ENCODE results near the gene CD207.
"Not testable (repeated sequence)": the region's sequence is repeated elsewhere in the genome, so short reads cannot be mapped to it uniquely, and the experiment has no call there.

Gene CD207

GRCh38 chr2:70835643-70836042 is at the start of gene CD207:
TSS of gene CD207 (minus strand) at chr2:70835816. CDS start at chr2:70835776, 40 bp downstream.
- intact Hi-C loops (cut with DNase I), result no loop called here
- DNase-seq, result peak in 1 of 42 donors; percentile 9

- intact Hi-C loops (cut with DNase I), result loop anchor here (10.0 kb wide), 1 partner anchor 84 kb away; the partner anchor contains the start of gene FIGLA
Observed at GRCh38 chr2:70878543-70878942, 42.9 kb upstream of the CD207 start.

GRCh38 chr2:70876138-70876537 is 40.5 kb upstream of the CD207 start:
- not testable (repeated sequence) for DNase-seq
- intact Hi-C loops (cut with DNase I), result loop anchor here (10.0 kb wide), 1 partner anchor 81 kb away; the partner anchor contains the start of gene FIGLA

More at GRCh38 chr2:70878543-70878942, 42.9 kb upstream of the CD207 start:
- not testable (repeated sequence) for DNase-seq

GRCh38 chr2:70873541-70873940 is 37.9 kb upstream of the CD207 start:
- intact Hi-C loops (cut with DNase I), result loop anchor here (5.0 to 10.0 kb wide), 3 partner anchors 49 to 79 kb away; partner anchors contain the start of gene FIGLA

GRCh38 chr2:70871398-70872211 is 36.0 kb upstream of the CD207 start:
- intact Hi-C loops (cut with DNase I), result loop anchor here (5.0 to 10.0 kb wide), 3 partner anchors 51 to 77 kb away; partner anchors contain the start of gene FIGLA
- DNase-seq, result peak; percentile 53 to 93 (median 83)

More at GRCh38 chr2:70873541-70873940, 37.9 kb upstream of the CD207 start:
- DNase-seq, result peak in 1 of 42 donors; percentile 22

- intact Hi-C loops (cut with DNase I), result loop anchor here (5.0 to 10.0 kb wide), 3 partner anchors 52 to 77 kb away; partner anchors contain the start of gene FIGLA
- no peak for DNase-seq
Observed at GRCh38 chr2:70870790-70871189, 35.2 kb upstream of the CD207 start.

GRCh38 chr2:70868970-70869369 is 33.4 kb upstream of the CD207 start:
- intact Hi-C loops (cut with DNase I), result no loop called here

GRCh38 chr2:70861777-70862625 is 26.4 kb upstream of the CD207 start:
- peak; percentile 59 to 95 (median 86) for DNase-seq
- intact Hi-C loops (cut with DNase I), result no loop called here

More at GRCh38 chr2:70868970-70869369, 33.4 kb upstream of the CD207 start:
- peak in 1 of 42 donors; percentile 28 for DNase-seq

- intact Hi-C loops (cut with DNase I), result no loop called here
- peak in 1 of 42 donors; percentile 17 for DNase-seq
Observed at GRCh38 chr2:70855667-70856066, 20.1 kb upstream of the CD207 start.

- intact Hi-C loops (cut with DNase I), result no loop called here
Observed at GRCh38 chr2:70854411-70854810, 18.8 kb upstream of the CD207 start.

GRCh38 chr2:70852824-70853223 is 17.2 kb upstream of the CD207 start:
- intact Hi-C loops (cut with DNase I), result no loop called here
- peak in 1 of 42 donors; percentile 10 for DNase-seq

More at GRCh38 chr2:70854411-70854810, 18.8 kb upstream of the CD207 start:
- DNase-seq, result peak in 21 of 42 donors; percentile 7 to 56 (median 25)

- intact Hi-C loops (cut with DNase I), result no loop called here
- DNase-seq, result peak in 9 of 42 donors; percentile 6 to 48 (median 20)
Observed at GRCh38 chr2:70851704-70852103, 16.1 kb upstream of the CD207 start.

GRCh38 chr2:70850925-70851324 is 15.3 kb upstream of the CD207 start:
- DNase-seq, result peak in 27 of 42 donors; percentile 11 to 74 (median 35)
- intact Hi-C loops (cut with DNase I), result no loop called here

GRCh38 chr2:70842401-70842800 is 6.8 kb upstream of the CD207 start:
- intact Hi-C loops (cut with DNase I), result no loop called here
- peak in 2 of 42 donors; percentile 18 to 23 for DNase-seq

- intact Hi-C loops (cut with DNase I), result no loop called here
- peak in 2 of 42 donors; percentile 22 to 32 for DNase-seq
Observed at GRCh38 chr2:70837980-70838925, 2.6 kb upstream of the CD207 start.

- intact Hi-C loops (cut with DNase I), result no loop called here
- peak in 1 of 42 donors; percentile 16 for DNase-seq
Observed at GRCh38 chr2:70834881-70835280, 735 bp downstream of the CD207 start.

- intact Hi-C loops (cut with DNase I), result no loop called here
- peak in 2 of 42 donors; percentile 3 to 14 for DNase-seq
Observed at GRCh38 chr2:70834106-70834505, 1.5 kb downstream of the CD207 start.

- intact Hi-C loops (cut with DNase I), result no loop called here
- peak in 1 of 42 donors; percentile 31 for DNase-seq
Observed at GRCh38 chr2:70833246-70833645, 2.4 kb downstream of the CD207 start.

Data from head of caudate nucleus (tissue), 42 donors.